ELF-1 (cell line): ENCODE results near the gene DCUN1D5.

ENCODE experiments used
- DNase-seq: peaks from one replicate; pipeline ENCODE4 v3.0.0-alpha.2; 2016; ENCODE audit warnings: low read depth, low spot score

The DCUN1D5 gene

DNA sequence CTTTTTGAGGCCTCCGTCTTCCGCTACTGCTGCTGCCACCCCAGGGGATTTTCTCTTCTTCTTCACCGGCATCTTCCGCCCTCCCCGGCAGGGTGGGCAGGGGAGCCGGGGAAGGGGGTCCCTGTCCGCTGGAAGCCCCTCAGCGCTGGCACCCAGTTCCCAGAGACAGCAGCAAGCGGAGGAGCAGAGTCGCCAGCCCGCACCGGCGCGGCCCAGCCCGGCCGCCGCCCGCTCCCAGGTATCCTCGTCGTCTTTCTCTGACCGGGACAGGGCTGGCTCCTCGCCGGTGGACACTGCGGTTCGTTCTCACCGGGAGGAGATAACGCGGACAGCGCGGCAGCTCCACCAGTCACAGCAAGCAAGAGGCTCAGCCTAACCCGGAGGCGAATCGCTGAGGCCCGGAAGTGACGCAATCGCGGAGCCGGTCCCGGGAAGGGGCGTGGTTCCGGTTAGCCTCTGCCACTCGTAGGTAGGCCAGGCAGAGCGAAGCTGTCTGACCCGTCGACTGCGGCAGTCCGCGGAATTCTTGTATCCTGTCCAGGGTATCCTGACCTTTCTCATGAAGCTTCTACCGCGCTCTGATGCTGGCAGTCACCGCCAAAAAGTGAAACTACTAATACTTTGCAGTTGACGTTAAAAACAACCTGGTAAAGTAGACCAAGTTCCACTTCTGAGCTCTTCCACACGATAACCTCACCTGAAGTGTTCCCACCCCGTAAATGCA is at the start of gene DCUN1D5:
TSS of gene DCUN1D5 (minus strand) at position 360 of the 724 bp plus-strand sequence. CDS start at position 72, 288 bp downstream.
- DNase-seq = peak; percentile 99

- no peak for DNase-seq
These were observed 33.5 kb upstream of the DCUN1D5 start for GRCh38 chr11:103125462-103125861.

DNA sequence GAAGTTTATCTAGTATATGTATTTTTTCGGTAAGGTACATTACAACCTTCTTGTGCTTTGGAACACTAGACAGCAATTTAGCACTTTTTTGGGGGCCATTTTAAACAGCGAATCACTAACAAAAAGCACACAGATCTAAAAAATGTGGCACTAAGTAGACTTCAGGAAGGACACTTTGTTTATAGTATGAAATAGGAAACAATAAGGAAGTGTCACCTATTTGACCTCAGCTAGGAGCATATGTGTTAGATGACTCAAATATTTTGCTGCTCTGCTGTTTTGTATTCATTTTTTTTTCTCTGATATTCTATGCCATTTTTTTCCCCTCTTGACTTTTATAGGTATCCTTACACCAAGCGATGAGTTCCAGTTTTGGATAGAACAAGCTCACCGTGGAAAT is 22.9 kb upstream of the DCUN1D5 start:
- no peak for DNase-seq

DNA sequence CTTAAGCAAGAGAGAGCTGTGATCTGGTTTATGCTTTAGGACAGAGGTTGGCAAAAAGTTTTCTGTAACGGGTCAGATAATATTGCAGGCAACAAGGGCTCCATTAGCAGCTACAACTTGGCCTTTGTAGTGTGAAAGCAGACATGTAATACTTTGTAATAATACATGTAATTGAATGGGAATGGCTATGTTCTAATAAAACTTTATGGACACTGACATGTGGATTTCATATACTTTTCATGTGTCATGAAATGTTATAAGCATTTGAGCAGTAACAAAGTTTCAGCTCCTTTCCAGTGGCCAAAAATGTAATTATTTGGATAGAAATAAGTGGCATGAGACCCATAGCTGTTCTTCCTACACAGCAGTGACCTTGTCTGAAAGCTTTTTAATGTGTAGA is 20.4 kb upstream of the DCUN1D5 start:
- DNase-seq = no peak

DNA sequence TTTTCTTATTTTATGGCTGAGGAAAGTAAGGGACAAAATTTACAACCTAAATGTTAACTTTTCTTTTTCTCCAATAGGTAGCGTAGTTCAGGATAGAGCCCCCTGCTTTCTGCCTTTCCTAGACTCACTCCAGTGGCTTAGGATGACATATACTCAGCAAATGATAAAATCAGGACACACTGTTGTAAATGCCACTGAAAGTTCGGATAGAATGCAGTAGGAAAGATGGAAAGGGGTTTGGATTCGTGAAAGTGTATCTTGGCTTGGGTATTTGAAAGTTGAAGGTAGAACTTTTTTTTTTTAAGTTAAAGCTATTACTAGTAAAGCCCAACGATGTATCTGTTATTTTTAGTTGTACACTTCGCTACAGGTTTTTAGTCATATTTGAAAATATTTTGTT is 19.4 kb upstream of the DCUN1D5 start:
- DNase-seq = no peak

- DNase-seq = no peak
These were observed 18.4 kb upstream of the DCUN1D5 start for GRCh38 chr11:103110391-103110790.

DNA sequence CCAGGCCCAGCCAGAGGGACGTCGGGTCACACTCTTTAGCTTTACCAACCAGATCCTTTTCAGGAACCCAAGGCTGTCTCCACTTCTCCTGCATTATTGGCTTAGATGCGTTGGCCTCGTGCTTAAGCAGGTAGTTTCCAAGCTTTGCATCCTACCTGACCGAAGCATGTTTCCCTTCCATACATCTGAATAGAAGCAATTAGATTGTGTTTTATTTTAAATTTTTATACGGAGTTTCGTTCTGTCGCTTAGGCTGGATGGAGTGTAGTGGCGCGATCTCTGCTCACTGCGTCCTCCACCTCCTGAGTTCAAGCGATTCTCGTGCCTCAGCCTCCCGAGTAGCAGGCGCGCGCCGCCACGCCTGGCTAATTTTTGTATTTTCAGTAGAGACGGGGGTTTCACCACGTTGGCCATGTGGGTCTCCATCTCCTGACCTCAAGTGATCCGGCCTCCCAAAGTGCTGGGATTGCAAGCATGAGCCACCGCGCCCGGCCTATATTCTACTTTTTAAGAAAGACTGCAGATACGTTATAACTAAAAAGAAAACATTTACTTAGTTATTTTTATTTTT is 17.9 kb upstream of the DCUN1D5 start:
- no peak for DNase-seq

GRCh38 chr11:103108933-103109817 is 17.2 kb upstream of the DCUN1D5 start, which contains the start of gene DYNC2H1:
Gene DYNC2H1, plus strand, starts transcription at chr11:103109426. Its CDS starts 149 bp downstream, at chr11:103109575.
- peak; percentile 96 for DNase-seq

GRCh38 chr11:103097279-103097678 is 5.3 kb upstream of the DCUN1D5 start:
- no peak for DNase-seq

DNA sequence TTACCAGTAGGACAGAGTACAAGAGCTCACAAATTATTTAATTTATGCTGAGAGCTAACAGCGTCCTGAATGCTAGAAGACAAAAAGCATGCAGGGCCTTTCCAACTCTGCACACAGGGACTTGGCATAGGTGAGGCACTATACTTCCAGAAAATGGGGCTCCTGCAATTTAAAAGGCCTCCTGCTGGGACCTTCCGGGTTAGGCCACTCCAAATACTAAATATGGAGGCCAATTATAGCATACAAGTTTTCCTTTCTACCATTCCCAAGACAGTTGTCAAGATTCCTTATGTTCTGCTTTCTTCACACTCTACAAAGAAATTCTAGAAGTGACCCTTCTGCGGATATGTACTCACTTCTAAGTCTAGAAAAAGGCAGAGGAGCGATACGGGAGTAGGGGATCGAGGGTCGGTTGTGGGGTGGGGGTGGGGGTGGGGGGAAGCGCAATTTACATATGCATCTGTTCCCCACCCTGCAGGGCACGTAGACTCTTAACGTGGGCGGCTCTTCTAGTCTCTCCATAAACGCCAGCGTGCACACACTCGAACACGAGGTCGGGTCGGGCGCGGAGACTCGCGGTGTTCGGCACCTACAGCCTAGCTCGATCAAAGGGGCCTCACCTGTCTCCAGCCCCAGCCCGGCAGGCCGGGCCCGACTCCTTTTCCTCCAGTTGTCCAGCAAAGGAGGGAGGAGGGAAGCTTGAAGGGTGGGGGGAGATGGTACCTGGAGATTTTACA is 728 bp downstream of the DCUN1D5 start:
- peak; percentile 55 for DNase-seq

DNA sequence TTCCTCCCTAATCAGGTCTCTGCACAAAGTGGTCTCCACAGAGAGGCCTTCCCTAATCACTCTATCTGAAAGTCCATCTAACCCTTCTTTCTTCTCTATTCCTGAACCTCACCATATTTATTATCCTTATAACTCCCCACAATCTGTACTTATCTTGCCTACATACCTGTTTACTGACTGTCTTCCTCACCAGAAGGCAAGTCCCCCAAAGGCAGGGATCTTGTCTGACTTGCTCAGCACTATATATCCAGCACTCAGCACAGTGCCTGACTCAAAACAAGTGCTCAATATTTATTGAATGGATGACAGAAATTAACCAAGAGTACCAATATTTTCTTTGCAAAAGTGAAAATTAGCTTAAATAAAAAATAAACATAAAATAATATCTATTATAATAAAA is 5.5 kb downstream of the DCUN1D5 start:
- DNase-seq = no peak

- no peak for DNase-seq
These were observed 6.1 kb downstream of the DCUN1D5 start for GRCh38 chr11:103085758-103086365.

DNA sequence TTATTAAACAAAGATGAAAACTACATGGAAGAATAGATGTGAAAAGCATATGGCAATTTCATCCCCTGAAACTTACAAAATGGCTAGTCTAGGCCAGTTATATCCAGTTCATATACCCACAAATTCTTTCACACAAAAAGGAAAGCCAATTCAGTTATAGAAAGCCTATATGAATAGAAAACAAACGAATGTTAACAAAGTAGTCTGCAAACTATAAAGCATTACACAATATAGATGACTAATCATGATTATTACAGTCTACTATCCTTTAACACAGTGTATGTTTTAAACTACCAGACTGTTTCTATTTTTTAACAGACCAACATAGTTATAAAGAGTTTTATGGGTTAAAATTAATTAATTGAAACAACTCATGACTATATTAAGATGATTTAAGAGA is 12.1 kb downstream of the DCUN1D5 start:
- no peak for DNase-seq

GRCh38 chr11:103078710-103079109 is 13.2 kb downstream of the DCUN1D5 start:
- DNase-seq = no peak

GRCh38 chr11:103077554-103077953 is 14.4 kb downstream of the DCUN1D5 start:
- no peak for DNase-seq

GRCh38 chr11:103076361-103076760 is 15.6 kb downstream of the DCUN1D5 start:
- no peak for DNase-seq

DNA sequence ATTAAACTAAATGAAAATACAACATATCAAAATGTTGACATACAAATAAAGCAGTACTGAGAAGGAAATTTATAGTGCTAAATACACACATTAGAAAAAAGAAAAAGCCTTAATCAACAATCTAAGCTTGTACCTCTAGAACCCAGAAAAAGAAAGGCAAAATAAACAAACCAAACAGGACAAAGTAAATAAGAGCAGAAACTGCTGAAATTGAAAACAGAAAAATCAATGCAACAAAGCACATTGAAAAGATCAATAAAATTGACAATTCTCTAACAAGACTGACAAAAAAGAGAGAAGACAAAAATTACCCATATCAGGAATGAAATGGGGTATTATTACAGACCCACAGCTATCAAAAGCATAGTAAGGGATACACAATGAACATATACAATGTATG is 21.0 kb downstream of the DCUN1D5 start:
- no peak for DNase-seq

DNA sequence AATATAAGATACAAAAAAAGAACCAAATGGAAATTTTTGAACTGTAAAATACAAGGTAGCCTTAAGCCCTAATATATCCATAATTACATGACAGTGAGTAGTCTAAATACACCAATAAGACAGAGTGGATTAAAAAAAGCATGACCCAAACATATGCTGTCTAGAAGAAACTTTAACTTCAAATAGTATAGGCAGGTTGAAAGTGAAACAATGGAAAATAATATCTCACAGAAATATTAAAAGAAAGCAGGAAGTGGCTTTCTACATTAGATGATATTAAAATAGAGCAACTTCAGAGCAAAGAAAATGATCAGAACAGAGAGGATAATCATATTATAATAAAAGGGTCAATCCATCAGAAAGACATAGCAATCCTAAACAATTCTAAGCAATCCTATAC is 21.8 kb downstream of the DCUN1D5 start:
- no peak for DNase-seq

DNA sequence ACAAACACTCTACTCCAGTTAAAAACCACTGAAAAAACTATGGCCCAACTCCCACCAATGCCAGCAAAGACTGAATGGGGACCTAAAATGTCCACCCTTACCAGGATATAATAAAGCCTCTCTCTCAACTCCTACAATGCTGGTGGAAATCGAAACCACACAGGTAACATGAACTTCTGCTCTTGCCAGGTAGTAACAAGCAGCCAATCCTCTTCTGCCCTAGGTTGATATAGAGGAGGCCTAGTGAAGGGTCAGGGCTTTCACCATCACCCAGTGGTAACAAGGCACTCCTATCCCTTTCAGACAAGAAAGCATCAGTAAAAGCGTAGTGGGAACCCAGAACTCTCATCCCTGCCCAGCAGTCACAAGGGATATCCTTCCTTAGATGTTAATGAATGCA is 22.6 kb downstream of the DCUN1D5 start:
- no peak for DNase-seq

DNA sequence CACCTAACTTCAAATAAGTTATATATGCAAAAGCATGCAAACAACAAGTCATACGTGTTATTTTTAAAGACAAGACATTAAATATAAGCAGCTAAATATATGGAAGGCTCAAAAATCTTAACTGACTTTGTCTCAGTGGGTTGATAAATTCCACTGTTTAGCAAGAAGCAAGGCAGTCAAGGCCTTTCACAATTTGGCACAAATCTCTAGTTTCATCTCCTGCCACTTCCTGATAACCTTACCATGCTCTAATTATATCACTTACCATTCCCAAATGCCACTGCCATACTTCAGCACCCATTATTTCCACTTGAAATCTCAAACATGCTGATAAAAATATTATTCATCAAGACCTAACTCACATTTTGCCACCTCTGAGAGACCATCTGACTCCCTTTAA is 24.8 kb downstream of the DCUN1D5 start:
- no peak for DNase-seq

- DNase-seq = no peak
These were observed 30.3 kb downstream of the DCUN1D5 start for GRCh38 chr11:103061656-103062055.
